Stimulated activated CD8-positive, alpha-beta memory T cell treated with anti-CD3 and anti-CD28 coated beads, Interleukin-7, amount 100 ng/mL, for 48 hours (primary cell): ENCODE data around the gene OPCML.

Experiments used
- DNase-seq, 2 donors: peaks; one replicate each; pipeline ENCODE4 v3.0.0-alpha.2; 2020; ENCODE audit warnings: low read depth in 1 of 2; ENCODE audit errors: extremely low read depth in 1 of 2

Gene OPCML

DNA sequence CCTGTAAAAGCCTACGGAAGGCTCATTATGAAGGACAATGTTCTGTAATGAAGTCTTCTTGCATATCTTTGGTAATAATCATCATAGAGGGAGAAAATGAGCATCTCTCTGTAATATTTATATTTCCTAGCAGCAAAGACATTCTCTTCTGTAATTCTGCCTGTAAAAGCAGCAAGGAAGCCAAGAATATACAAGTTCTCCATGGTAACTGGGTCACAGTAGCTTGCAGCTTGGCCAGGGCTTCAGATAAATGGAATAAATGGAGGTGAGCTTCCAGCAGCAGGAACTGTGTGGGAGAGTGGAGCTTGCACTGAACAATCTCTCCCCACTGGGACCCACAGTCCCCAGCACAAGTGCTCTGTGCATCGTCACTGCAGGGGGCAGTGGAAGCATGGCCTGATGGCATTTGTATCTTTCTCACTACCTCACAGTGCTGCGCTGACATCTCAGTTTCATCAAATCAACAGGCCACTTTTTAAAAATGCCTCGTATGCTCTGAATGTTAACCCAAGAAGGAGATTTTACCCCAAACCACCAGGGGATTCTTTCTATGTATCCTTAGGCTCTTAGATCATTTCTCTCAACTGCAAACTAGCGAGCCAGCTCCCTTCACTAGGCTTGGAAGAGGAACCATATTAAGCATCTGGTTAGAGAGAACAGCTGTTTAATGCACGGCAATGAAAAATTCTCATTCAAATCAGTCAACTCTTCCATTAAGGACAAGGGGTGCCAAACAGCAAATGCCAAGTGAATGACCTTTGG lies 1059.7 kb downstream of the OPCML start:
- no peak for DNase-seq

DNA sequence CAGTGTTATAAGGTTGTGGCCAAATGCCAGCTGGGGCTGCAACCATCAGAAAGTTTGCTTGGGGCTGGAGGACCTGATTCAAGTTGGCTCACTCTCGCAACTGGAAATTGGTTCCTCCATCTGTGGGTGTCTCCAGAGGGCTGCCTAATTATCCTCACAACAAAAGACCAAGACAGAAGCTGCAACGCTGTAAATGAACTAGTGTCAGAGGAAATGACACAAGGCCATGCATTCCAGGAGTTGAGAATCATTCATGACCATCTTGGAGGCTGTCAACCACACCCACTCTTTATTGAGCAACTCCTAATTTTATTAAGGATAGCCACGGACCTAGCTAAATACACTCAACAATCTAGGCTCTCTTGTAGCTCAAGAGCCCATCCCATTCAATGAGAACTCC lies 1060.8 kb downstream of the OPCML start:
- DNase-seq: no peak

DNA sequence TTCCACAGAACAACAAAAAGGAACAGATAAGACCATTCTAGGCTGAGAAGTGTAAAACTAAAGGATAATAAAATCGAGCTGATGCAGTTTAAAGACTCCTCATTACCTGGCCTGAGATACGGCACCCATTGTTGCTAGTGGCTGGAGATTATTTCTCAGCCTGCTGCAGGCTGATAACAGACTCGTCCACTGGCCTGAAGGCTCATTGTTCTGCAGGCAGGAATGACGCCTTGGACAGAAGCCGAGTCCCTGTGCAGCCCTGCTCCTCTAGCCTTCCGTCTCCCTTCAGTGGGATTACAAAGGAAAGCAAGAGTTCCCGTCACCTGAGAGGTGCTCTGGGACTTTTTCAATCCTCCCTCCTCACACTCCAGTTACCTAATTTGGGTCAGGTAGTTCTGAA lies 1065.3 kb downstream of the OPCML start:
- no peak for DNase-seq

DNA sequence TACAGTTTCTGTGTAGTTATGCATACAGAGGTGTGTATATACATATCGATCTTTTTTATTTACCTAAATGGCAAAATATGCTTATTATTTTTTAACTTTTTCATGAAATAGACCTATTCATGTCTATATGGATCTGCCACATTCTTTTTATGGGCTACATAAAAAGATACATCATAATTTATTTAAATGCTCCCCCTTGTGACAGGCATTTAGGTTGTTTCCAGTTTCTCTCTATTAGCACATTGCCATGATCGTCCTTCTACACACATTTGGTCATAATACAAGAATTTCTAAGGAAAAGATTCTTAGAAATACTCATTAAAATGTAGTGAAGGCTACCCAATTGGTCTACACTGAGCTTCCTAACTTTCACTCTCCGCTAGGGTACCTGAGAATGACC lies 1067.4 kb downstream of the OPCML start:
- DNase-seq: no peak

DNA sequence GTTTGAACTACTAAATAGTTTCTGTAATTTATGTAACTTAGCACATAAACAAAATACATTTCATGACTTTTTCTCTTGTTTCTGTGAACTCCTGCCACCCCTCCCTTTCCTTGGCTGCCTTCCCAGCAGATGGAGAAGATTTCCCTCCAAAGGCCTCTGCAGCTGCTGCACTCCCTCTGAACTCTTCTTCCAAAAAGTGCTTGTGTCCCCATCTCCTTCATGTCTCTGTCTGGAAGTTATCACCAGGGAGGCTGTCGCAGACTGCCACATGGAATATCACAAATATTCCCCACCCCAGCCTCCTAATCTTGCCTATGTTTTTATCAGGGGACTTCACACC lies 1068.3 kb downstream of the OPCML start:
- DNase-seq: no peak

DNA sequence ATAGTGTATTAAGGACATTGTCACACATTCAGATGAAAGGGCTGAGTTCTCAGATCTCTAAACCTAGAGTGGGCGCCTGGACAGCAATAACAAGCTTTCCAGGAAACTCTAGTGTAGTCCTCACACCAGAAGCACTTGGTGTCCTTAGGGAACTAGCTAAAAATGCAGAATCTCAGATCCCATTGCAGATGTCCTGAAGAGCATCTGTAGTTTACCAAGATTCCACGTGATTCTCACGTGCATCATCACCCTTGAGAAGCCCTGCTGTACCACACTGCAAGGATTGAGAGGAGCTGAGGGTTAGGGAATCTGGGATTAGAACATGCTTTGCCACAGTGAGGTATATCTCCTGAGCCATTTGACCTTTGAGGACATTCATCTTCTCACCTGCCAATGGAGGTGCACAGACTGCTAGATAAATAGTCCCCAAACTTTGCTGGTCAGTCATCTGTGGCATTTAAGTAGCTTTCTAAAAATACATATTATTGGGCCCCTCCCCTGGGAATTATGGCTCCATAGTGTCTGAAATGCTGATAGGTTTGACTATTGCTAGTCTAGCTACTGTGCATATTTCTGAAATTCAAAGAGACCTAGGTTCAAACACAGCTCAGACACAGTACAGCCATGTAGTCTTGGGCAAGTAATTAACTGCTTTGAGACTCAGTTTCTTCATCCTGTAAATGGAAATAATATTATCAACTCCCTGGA lies 1068.9 kb downstream of the OPCML start:
- no peak for DNase-seq

DNA sequence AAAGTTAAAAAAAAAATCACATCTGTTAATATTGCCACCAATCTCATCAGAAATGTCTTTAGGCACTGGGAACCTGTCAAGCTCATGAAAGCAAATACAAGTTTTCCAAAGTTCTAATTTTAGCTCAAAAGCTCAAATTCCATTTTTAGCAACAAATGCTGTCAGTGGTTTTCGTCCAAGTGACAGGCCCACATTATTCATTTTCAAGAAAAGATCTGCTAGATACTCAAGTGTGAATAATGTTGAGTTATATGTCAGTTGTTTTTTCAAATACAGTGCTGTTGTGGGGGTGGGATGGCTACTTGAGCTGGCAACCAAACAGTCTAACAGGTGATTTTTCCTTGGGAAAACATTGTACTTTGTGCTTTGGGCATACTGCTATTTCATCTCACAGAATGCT lies 1072.6 kb downstream of the OPCML start:
- DNase-seq: no peak

DNA sequence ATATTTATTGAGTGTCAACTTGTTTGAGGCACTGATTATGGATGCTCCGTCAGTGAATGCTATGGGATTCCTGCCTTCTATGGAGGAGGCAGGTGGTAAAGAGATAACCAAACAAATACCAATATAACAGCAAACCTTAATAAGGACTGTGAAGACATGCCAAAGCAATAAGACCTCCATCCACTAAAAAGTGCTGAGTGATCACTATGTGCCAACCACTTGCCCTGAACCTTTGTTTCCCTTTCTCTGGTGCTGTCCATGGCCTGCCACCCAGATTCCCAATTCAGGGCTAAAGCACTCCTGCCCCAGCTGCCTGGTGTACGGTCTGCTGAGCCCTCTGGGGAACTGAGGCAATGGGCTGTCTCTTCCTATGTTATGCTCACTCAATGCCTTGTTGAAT lies 1074.9 kb downstream of the OPCML start:
- DNase-seq: no peak

DNA sequence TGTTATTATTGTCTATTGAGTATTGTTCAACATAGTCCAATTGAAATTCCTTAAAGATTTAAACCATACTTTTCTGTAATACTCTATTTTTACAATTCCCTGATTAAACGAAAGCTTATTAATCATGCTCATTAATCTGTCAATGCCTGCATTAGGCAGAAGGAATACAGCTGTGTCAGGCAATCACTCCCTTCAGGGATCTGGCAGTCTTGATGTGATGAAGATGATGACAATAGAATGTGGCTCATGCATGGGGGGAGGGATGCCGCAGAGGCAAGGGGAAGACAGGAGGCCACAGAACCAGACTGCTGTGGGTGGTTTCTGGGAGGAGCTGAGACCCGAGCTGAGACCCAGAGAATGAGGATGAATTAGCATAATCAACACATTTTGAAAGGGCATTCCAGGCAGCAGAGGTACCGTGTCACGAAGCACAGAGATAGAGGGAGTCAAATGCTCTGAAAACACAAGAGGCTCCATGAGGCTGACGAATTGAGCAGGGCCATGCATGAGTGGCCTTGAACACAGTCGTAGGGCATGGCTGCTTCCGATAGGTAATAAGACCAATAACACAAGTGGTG lies 1075.5 kb downstream of the OPCML start:
- DNase-seq: no peak

DNA sequence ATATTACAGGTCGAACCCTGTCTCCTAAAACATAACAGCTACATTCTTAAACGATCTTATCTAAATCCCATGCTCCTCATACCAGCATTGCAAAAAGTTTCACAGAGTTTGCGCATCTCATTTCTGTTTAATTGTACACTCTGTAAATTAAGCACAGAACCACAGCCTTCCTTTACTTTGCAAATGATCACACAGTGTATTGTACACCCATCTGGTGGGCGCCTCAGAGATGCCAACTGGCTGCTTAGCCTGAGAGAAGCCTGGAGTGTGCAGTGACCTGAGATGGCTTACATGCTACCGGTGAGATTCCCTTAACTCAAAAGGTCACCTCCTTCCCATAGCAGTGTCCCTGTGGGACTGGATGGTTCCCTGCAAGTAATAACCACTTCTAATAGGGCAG lies 1077.3 kb downstream of the OPCML start:
- no peak for DNase-seq

DNA sequence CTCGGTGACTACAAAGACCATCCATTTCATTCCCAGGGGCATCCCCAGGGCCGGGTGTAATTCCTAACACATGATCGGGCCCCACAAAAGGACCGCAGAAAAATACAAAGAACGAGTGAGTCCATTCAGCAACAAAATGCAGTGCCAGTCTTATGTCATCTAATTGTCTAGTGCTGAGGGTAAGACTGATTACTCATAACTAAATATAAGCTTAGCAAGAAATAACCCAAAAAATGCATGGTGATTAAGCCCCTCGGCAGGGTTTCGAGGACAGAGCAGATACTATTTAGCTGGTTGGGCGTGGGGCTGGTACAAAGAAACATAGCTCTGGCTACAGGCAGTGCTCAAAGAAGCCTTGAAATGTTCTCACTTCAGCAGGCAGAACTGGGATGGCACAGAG lies 1078.9 kb downstream of the OPCML start:
- DNase-seq: no peak

DNA sequence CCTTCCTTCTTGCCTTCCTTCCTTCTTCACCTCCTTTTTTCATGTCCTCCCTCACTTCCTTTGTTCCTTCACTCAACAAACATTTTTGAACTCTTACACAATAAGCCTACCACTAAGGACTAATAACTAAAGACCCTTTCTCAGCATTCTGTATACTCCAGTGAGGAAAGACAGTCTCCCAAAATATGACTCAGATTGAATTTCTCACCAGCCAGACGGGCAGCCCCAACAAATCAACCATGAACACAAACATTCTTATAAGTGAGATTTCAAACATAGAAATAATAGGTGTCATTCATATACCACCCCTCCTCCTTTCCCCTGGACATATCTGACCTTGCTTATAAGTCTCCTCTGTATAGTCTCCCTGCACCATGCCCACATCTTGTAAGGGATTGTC lies 1079.7 kb downstream of the OPCML start:
- no peak for DNase-seq

DNA sequence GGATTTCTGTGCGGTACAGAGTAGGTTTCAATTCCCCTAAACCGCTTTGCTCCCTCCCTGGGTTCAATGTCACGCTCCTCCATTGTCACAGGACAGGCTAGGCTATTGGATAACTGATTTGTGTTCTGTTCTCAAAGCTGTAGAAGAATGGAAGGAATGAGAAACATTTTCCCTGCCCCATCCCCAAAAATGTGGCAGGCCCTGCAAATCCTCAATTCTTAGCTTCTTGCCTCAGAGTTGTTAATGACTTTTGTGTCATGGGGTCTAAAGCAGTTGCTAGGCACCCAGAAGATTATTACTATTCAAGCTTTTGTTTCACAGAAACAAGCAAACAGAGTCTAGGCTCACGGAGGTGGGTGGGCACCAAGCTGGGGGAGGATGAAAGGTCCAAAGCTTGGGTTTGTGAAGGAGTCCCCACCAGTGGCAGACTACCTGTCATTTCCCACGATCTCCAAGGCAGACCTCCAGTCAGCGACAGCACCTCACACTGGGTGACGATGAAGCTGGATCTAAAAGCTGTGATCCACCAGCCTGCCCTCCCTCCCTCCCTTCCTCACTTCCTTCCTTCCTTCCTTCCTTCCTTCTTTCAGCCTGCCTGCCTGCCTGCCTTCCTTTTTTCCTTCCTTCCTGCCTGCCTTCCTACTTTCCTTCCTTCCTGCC lies 1080.2 kb downstream of the OPCML start:
- DNase-seq: no peak

DNA sequence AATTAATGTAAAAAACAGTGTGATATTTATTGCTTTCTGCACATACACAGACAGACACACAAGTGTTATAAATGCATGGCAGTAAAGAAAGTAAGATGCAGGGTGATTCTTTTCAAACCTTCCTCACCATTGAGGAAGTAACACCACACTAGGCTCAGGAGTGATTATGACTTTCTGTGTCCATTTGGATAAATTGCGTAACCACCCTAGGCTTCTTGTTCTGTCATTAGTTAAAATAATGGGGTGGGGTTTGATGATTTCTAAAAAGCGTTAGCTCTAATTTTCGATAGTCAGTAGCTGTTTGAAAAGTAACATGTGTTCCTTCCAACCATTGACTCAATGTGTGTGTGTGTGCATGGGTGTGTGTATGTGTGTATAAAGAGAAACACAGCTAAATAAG lies 1081.7 kb downstream of the OPCML start:
- no peak for DNase-seq

DNA sequence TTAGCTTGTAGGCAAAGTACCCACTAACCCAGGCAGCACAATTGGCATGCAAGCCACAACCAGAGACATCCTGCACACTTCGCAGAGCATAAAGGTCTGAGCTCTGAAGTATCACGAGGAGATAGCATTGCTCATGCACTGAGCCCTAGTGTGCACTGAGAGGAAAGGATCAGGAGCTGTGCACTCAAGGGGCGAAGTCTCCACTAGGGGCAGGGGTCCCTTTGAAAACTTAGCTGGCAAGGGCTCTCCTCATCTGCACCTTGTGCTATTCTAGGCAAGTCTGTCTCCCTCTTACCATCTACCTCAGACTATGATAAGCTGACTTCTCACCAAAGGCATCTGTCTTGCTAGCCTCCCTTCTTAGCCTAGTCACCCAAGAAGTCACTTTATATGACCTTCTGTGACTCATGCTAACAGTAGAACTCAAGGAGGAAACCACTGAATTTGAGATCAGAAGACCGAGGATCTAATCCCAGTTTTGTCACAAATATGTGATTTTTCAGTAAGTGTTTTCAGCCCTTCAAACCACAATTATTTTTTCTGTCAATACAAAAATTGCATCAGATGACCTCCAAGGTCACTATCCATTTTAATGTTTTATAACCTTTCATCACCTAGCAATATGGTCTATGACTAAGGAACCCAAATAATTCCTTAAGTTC lies 1083.8 kb downstream of the OPCML start:
- no peak for DNase-seq

DNA sequence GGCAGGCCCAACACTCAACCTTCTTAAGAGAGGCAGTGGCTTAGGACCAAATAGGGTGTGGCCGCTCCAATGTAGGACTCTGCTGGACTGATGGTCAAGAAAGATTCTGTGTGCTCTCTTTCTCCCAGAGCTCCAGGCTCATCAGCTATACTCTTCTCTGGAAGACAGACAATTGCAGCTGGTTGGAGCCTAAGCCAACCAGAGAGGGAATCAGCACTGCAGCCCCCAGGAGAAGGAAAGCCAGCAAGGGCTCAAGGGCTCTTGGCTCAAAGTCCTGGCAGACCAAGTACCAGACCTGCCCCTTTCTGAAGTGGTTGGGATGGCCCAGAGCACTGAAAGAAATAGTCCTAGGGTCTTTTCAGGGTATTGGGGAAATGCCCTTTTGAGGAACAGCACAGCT lies 1084.5 kb downstream of the OPCML start:
- no peak for DNase-seq

DNA sequence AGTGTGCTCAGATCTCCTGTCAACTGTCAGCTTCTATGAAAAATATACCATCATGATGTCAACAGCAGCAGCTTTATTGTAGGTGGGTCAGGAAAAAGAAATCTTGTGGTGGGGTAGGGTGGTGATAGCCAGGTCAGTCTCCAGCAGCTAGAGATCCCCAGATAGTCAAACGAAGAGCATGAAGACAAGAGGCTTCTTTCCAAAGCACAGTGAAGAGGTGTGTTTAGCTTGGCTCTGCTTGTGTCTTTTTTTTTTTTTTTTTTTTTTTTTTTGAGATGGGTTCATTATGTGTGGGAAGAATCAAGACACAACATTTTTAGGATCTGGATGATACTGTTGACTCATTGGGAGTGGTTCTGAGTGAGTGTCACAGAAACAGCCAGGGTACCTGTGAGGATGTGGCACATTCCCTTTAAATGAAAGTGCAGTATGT lies 1086.4 kb downstream of the OPCML start:
- no peak for DNase-seq

DNA sequence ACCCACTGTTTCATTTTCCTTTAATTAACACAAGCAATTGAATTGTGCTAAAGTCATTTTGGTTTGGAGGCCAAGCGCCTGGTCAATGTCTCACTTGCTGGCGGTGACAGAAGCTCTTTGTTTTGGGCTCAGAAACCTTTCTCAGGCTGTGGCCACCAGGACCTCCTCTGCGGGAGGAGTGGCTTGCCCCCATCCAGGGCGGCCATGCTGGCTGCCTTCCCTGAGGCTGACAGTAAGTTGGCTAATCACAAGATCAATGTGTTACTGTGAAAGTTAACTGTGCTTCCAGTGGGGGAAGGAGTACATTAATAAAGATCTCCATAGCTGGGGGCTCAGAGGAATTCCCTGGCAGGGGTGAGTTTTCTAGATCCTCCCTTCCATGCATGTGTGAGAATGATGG lies 1087.4 kb downstream of the OPCML start:
- DNase-seq: no peak

DNA sequence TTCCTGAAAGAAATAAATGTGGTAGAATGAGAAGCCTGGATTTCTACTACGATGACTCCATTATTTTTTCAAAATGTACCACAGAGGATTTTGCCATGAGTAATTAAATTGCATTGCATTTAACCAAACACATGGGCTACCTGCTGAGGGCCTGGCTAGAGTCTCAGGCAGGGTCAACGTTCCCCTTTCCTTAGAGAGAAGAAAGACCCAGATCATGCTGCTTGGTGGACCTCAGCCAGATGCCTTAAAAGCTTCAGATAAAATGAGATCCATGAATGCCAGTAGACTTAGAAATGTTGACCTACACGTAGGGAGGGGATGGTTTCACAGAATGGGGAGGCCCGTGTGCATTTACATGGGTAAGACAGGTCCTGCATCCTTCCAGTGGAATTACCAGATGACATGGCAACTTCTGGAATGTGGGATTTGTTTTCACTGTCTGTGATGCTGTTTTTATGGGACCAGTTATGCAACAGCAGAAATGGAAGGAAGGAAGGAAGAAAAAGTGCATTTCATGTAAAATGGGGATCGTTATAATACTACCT lies 1092.5 kb downstream of the OPCML start:
- no peak for DNase-seq

DNA sequence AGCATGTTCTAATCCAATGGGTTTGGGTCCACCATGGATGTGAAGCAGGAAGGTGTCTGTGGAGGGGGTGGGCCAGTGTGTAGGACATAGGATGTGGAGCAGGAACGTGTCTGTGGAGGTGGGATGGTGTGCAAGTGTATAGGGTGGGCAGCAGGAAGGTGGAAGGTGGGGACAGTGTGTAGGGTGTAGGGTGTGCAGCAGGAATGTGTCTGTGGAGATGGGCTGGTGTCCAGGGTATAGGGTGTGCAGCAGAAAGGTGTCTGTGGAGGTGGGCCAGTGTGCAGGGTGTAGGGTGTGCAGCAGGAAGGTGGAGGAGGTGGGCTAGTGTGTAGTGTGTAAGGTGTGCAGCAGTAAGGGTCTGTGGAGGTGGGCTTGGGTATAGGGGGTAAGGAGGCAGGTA lies 1093.9 kb downstream of the OPCML start:
- no peak for DNase-seq

DNA sequence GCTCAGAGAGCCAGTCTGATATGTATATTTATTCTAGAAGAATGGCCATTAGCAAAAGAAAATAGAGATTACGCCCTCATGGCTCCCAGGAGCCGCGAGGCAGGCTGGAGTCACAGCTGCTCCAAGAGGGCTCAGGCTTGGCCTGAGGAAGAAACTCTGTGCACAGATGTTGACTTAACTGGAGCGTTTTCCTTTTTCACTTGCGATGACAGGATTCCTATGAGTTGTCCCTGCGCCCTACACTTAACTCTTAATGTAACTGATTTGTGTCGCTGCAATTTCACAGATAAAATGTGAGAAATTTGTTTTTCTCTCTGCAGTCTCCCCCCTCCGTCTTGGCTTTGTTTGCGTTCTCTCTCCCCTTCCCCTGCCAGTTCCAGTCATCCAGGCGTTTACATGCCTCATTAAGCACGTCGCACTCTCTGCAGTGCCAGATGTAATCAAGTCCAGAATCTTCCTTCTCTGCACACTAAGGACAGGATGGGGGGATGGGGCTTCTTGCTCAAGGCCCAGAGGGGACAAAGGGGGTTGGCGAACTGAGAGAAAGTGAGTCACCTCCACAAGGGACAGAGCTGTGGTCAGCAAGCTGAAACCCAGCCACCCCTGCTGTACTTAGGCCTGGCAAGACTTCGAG lies 1101.8 kb downstream of the OPCML start:
- DNase-seq: no peak
